H9 (cell line): Measurements from ENCODE around the gene KAZALD1. TPM values are rescaled to one million over a fixed set of nuclear protein-coding genes. Genes with fewer than 3 reads are reported as not detected.

Experiments
- DNase-seq: peaks from one replicate; pipeline ENCODE4 v3.0.0-alpha.2; 2017
- H2AFZ ChIP-seq: one replicate; pipeline ENCODE4 v1.6.1; 2013; ENCODE audit warnings: mild to moderate bottlenecking, low read length, control low read depth, moderate library complexity
- H2AK5ac ChIP-seq: 2 replicates; pipeline ENCODE4 v1.6.1; 2013; ENCODE audit warnings: low read length, control low read depth, mixed read lengths; ENCODE audit not compliant: insufficient read length
- H2BK120ac ChIP-seq: one replicate; pipeline ENCODE4 v1.6.1; 2013; ENCODE audit warnings: low read depth, mild to moderate bottlenecking, low read length, control low read depth, inconsistent platforms; ENCODE audit not compliant: poor library complexity, severe bottlenecking
- H2BK12ac ChIP-seq: 2 replicates; pipeline ENCODE4 v1.6.1; 2013; ENCODE audit warnings: low read length, control low read depth, mixed read lengths, low read depth; ENCODE audit not compliant: insufficient read length
- H2BK15ac ChIP-seq: 2 replicates; pipeline ENCODE4 v1.6.1; 2013; ENCODE audit warnings: low read depth, low read length, control low read depth
- H2BK20ac ChIP-seq: one replicate; pipeline ENCODE4 v1.6.1; 2013; ENCODE audit warnings: low read depth, mild to moderate bottlenecking, low read length, control low read depth, inconsistent platforms; ENCODE audit not compliant: poor library complexity, severe bottlenecking
- H2BK5ac ChIP-seq: 2 replicates; pipeline ENCODE4 v1.6.1; 2013; ENCODE audit warnings: low read length, control low read depth, mixed read lengths; ENCODE audit not compliant: insufficient read length
- H3K14ac ChIP-seq: 2 replicates; pipeline ENCODE4 v1.6.1; 2013; ENCODE audit warnings: low read length, control low read depth; ENCODE audit not compliant: insufficient read depth
- H3K18ac ChIP-seq: 2 replicates; pipeline ENCODE4 v1.6.1; 2013; ENCODE audit warnings: low read depth, mild to moderate bottlenecking, mixed read lengths, low read length, control low read depth; ENCODE audit not compliant: insufficient read length
- H3K23ac ChIP-seq: 2 replicates; pipeline ENCODE4 v1.6.1; 2013; ENCODE audit warnings: low read length, control low read depth, mixed read lengths, low read depth; ENCODE audit not compliant: insufficient read length
- H3K23me2 ChIP-seq: 2 replicates; pipeline ENCODE4 v1.6.1; 2013; ENCODE audit warnings: low read depth, mild to moderate bottlenecking, mixed read lengths, low read length, control low read depth; ENCODE audit not compliant: insufficient read length, poor library complexity, severe bottlenecking
- H3K27ac ChIP-seq: 2 replicates; pipeline ENCODE4 v1.5.1; 2013; ENCODE audit warnings: low read length, control low read depth, mixed read lengths, low read depth; ENCODE audit not compliant: insufficient read length
- H3K27me3 ChIP-seq: 2 replicates; pipeline ENCODE4 v1.6.1; 2013; ENCODE audit warnings: low read length, control low read depth, inconsistent platforms; ENCODE audit not compliant: insufficient read depth
- H3K4ac ChIP-seq: 2 replicates; pipeline ENCODE4 v1.6.1; 2013; ENCODE audit warnings: low read depth, mild to moderate bottlenecking, control low read depth, inconsistent platforms, low read length, moderate library complexity
- H3K4me1 ChIP-seq: 2 replicates; pipeline ENCODE4 v1.6.1; 2013; ENCODE audit warnings: low read length, control low read depth, inconsistent platforms; ENCODE audit not compliant: insufficient read depth
- H3K4me2 ChIP-seq: 2 replicates; pipeline ENCODE4 v1.6.1; 2013; ENCODE audit warnings: low read length, control low read depth, mixed read lengths; ENCODE audit not compliant: insufficient read length, insufficient read depth
- H3K56ac ChIP-seq: 2 replicates; pipeline ENCODE4 v1.6.1; 2013; ENCODE audit warnings: low read depth, mild to moderate bottlenecking, mixed read lengths, low read length, control low read depth; ENCODE audit not compliant: insufficient read length
- H3K79me1 ChIP-seq: 2 replicates; pipeline ENCODE4 v1.6.1; 2013; ENCODE audit warnings: low read depth, mild to moderate bottlenecking, moderate library complexity, low read length, control low read depth, inconsistent platforms; ENCODE audit not compliant: insufficient read depth, poor library complexity, severe bottlenecking
- H3K79me2 ChIP-seq: 2 replicates; pipeline ENCODE4 v1.6.1; 2013; ENCODE audit warnings: low read length, control low read depth, inconsistent platforms; ENCODE audit not compliant: insufficient read depth
- H3K9ac ChIP-seq: 2 replicates; pipeline ENCODE4 v1.6.1; 2013; ENCODE audit warnings: low read length, control low read depth, mixed read lengths; ENCODE audit not compliant: insufficient read length; ENCODE audit errors: extremely low read depth
- H3K9me3 ChIP-seq: one replicate; pipeline ENCODE4 v1.6.1; 2013; ENCODE audit warnings: low read depth, low read length, inconsistent platforms; ENCODE audit not compliant: control insufficient read depth
- H3T11ph ChIP-seq: one replicate; pipeline ENCODE4 v1.6.1; 2013; ENCODE audit warnings: mild to moderate bottlenecking, low read length, control low read depth, inconsistent platforms
- H4K20me1 ChIP-seq: one replicate; pipeline ENCODE4 v1.6.1; 2013; ENCODE audit not compliant: control insufficient read depth, insufficient read length, insufficient read depth
- H4K5ac ChIP-seq: 2 replicates; pipeline ENCODE4 v1.6.1; 2013; ENCODE audit warnings: low read depth, mild to moderate bottlenecking, mixed read lengths, low read length, control low read depth; ENCODE audit not compliant: insufficient read length
- H4K8ac ChIP-seq: replicated peaks from 2 replicates; pipeline ENCODE4 v1.6.1; 2013; ENCODE audit warnings: low read length, control low read depth, mixed read lengths, low read depth; ENCODE audit not compliant: insufficient read length
- H4K91ac ChIP-seq: 2 replicates; pipeline ENCODE4 v1.6.1; 2013; ENCODE audit warnings: low read depth, mild to moderate bottlenecking, moderate library complexity, mixed read lengths, low read length, control low read depth; ENCODE audit not compliant: insufficient read length
- H3K27ac Mint-ChIP-seq, 3 experiments: 2 replicates in 2 of 3; 3 replicates in 1 of 3; pipeline ENCODE4 v1.8.0; 2020 to 2021; ENCODE audit warnings: mixed read lengths in 3 of 3, mild to moderate bottlenecking in 1 of 3, moderate library complexity in 1 of 3
- H3K27me3 Mint-ChIP-seq: 2 replicates; pipeline ENCODE4 v1.8.0; 2021; ENCODE audit warnings: low read depth, mild to moderate bottlenecking, moderate library complexity, mixed read lengths
- H3K36me3 Mint-ChIP-seq, 3 experiments: 2 replicates in 2 of 3; 3 replicates in 1 of 3; pipeline ENCODE4 v1.8.0; 2020 to 2021; ENCODE audit warnings: low read depth in 3 of 3, mixed read lengths in 3 of 3; ENCODE audit not compliant: insufficient read depth in 1 of 3
- H3K4me1 Mint-ChIP-seq, 2 experiments: 2 replicates each; pipeline ENCODE4 v1.8.0; 2020; ENCODE audit warnings: mixed read lengths in 2 of 2
- H3K4me3 Mint-ChIP-seq, 2 experiments: 2 replicates in 1 of 2; 3 replicates in 1 of 2; pipeline ENCODE4 v1.8.0; 2020 to 2021; ENCODE audit warnings: mild to moderate bottlenecking in 2 of 2, mixed read lengths in 2 of 2, moderate library complexity in 1 of 2
- H3K9me3 Mint-ChIP-seq, 2 experiments: 2 replicates in 1 of 2; 3 replicates in 1 of 2; pipeline ENCODE4 v1.8.0; 2020; ENCODE audit warnings: mild to moderate bottlenecking in 2 of 2, mixed read lengths in 2 of 2, moderate library complexity in 1 of 2
- CTCF ChIP-seq: fragments of 200-600 bp; sonication (generic); conservative IDR thresholded peaks from 3 replicates; pipeline ENCODE4 v1.8.0; 2021; ENCODE audit warnings: antibody characterized with exemption, mild to moderate bottlenecking
- WGBS: extraction: QIAGEN DNeasy Blood & Tissue Kit; methylation state at CpG from one replicate; pipeline ENCODE4 v1.1.7; 2013; ENCODE audit warnings: missing lambda C conversion rate, low lambda C conversion rate, mixed read lengths; ENCODE audit not compliant: insufficient read length; ENCODE audit errors: extremely low coverage; 5-methylcytosine and 5-hydroxymethylcytosine counted together
- total RNA-seq: library from RNA; stranded (reverse); gene quantifications from 2 replicates; pipeline ENCODE4 v1.2.1, GENCODE V29; 2021

The KAZALD1 gene
- total RNA-seq, 1 experiment from 2014 or later = 2.9 TPM

- Histone ChIP-seq H3K27ac (no peak overlapping the region), H3K4ac (no peak overlapping the region), H2AK5ac (no peak overlapping the region), H3K23ac (no peak overlapping the region), H2AFZ (no peak overlapping the region), H3K4me2 (peak overlapping the region; percentile 98), H3K9me3 (no peaks in the 10 kb centered on the region), H4K91ac (no peak overlapping the region), H3K56ac (no peak overlapping the region), H3K4me1 (no peaks in the 10 kb centered on the region; the same call in 1 of the 2 replicates), H2BK5ac (no peak overlapping the region), H3K18ac (no peak overlapping the region), H4K20me1 (no peaks in the 10 kb centered on the region), H3K27me3 (peaks cover 45% of the 10 kb centered on the region), H2BK20ac (no peak overlapping the region), H3T11ph (no peak overlapping the region), H4K5ac (no peak overlapping the region), H3K23me2 (peaks cover 39% of the 10 kb centered on the region), H2BK12ac (no peak overlapping the region), H3K9ac (no peak overlapping the region), H3K79me2 (no peaks in the 10 kb centered on the region), H2BK15ac (no peak overlapping the region), H3K79me1 (no peaks in the 10 kb centered on the region), H3K14ac (no peak overlapping the region), H4K8ac (no peak overlapping the region), H2BK120ac (no peak overlapping the region)
- peak; percentile 71 for TF ChIP-seq CTCF
- H3K36me3 Mint-ChIP-seq = peaks cover 0 to 2% (median 0%) of the 10 kb centered on the region in 3 experiments; a peak in 3 of 7 replicates
- H3K4me1 Mint-ChIP-seq = peaks cover 31 to 41% of the 10 kb centered on the region in 2 experiments
- H3K27me3 Mint-ChIP-seq = peaks cover 59% of the 10 kb centered on the region
- H3K4me3 Mint-ChIP-seq = peak overlapping the region; percentile 66 to 79
- WGBS = no CpG with 5 or more reads among the region's 63 CpGs
- DNase-seq = peak; percentile 85
- no peaks in the 10 kb centered on the region; a peak in 1 of 5 replicates for H3K9me3 Mint-ChIP-seq
- no peak overlapping the region; a peak in 1 of 7 replicates for H3K27ac Mint-ChIP-seq
Observed at GRCh38 chr10:101062232-101063049, 652 bp downstream of the KAZALD1 start.
